ENCODE data around the gene NDUFAF3.

The NDUFAF3 gene

GRCh38 chr3:49021813-49022687 is at the start of gene NDUFAF3:
NDUFAF3 (plus strand) TSS chr3:49022121; CDS start chr3:49022145, 24 bp downstream.
- Histone ChIP-seq H3K9me3 (ENCODE audit: low read length) (no peaks in the 10 kb centered on the region), H2AFZ (ENCODE audit: low read depth, low read length) (peak within 1 kb of the TSS; percentile 58), H3K4me1 (ENCODE audit: insufficient read depth, low read length) (peaks cover 29% of the 10 kb centered on the region), H3K36me3 (ENCODE audit: insufficient read depth, low read length) (peaks cover 36% of the 10 kb centered on the region), H3K27me3 (ENCODE audit: insufficient read depth, low read length) (no peaks in the 10 kb centered on the region), H3K4me3 (ENCODE audit: low read length) (peak within 1 kb of the TSS; percentile 66)

- peaks cover 77% of the 10 kb centered on the region for H3K36me3 ChIP-seq (ENCODE audit: insufficient read depth, low read length)
These were observed 47.7 kb upstream of the NDUFAF3 start for GRCh38 chr3:48974076-48974864.

GRCh38 chr3:48979451-48979850 is 42.5 kb upstream of the NDUFAF3 start:
- Histone ChIP-seq H2AFZ (ENCODE audit: low read depth, low read length) (no peak overlapping the region), H3K4me1 (ENCODE audit: insufficient read depth, low read length) (no peaks in the 10 kb centered on the region), H3K27me3 (ENCODE audit: insufficient read depth, low read length) (no peaks in the 10 kb centered on the region), H3K4me3 (ENCODE audit: low read length) (no peak overlapping the region), H3K36me3 (ENCODE audit: insufficient read depth, low read length) (peaks cover 70% of the 10 kb centered on the region), H3K9me3 (ENCODE audit: low read length) (no peaks in the 10 kb centered on the region)

More at GRCh38 chr3:48974076-48974864, 47.7 kb upstream of the NDUFAF3 start:
- Histone ChIP-seq H3K9me3 (ENCODE audit: low read length) (no peaks in the 10 kb centered on the region), H3K27me3 (ENCODE audit: insufficient read depth, low read length) (no peaks in the 10 kb centered on the region), H2AFZ (ENCODE audit: low read depth, low read length) (no peak overlapping the region), H3K4me1 (ENCODE audit: insufficient read depth, low read length) (no peaks in the 10 kb centered on the region), H3K4me3 (ENCODE audit: low read length) (no peak overlapping the region)

- Histone ChIP-seq H3K4me3 (ENCODE audit: low read length) (no peak overlapping the region), H3K4me1 (ENCODE audit: insufficient read depth, low read length) (no peaks in the 10 kb centered on the region), H3K36me3 (ENCODE audit: insufficient read depth, low read length) (peaks cover 70% of the 10 kb centered on the region), H2AFZ (ENCODE audit: low read depth, low read length) (no peak overlapping the region), H3K9me3 (ENCODE audit: low read length) (no peaks in the 10 kb centered on the region), H3K27me3 (ENCODE audit: insufficient read depth, low read length) (no peaks in the 10 kb centered on the region)
These were observed 41.6 kb upstream of the NDUFAF3 start for GRCh38 chr3:48980295-48980694.

- H3K4me3 ChIP-seq (ENCODE audit: low read length) = no peak overlapping the region
- peaks cover 63% of the 10 kb centered on the region for H3K36me3 ChIP-seq (ENCODE audit: insufficient read depth, low read length)
- H3K27me3 ChIP-seq (ENCODE audit: insufficient read depth, low read length) = no peaks in the 10 kb centered on the region
- no peak overlapping the region for H2AFZ ChIP-seq (ENCODE audit: low read depth, low read length)
- H3K9me3 ChIP-seq (ENCODE audit: low read length) = no peaks in the 10 kb centered on the region
- H3K4me1 ChIP-seq (ENCODE audit: insufficient read depth, low read length) = no peaks in the 10 kb centered on the region
These were observed 39.9 kb upstream of the NDUFAF3 start for GRCh38 chr3:48982016-48982415.

GRCh38 chr3:48982686-48983085 is 39.2 kb upstream of the NDUFAF3 start:
- Histone ChIP-seq H3K4me3 (ENCODE audit: low read length) (no peak overlapping the region), H3K9me3 (ENCODE audit: low read length) (no peaks in the 10 kb centered on the region), H2AFZ (ENCODE audit: low read depth, low read length) (no peak overlapping the region), H3K36me3 (ENCODE audit: insufficient read depth, low read length) (peaks cover 61% of the 10 kb centered on the region), H3K4me1 (ENCODE audit: insufficient read depth, low read length) (no peaks in the 10 kb centered on the region), H3K27me3 (ENCODE audit: insufficient read depth, low read length) (no peaks in the 10 kb centered on the region)

GRCh38 chr3:48983096-48983495 is 38.8 kb upstream of the NDUFAF3 start:
- no peaks in the 10 kb centered on the region for H3K9me3 ChIP-seq (ENCODE audit: low read length)
- peaks cover 58% of the 10 kb centered on the region for H3K36me3 ChIP-seq (ENCODE audit: insufficient read depth, low read length)
- H3K4me1 ChIP-seq (ENCODE audit: insufficient read depth, low read length) = no peaks in the 10 kb centered on the region
- no peak overlapping the region for H3K4me3 ChIP-seq (ENCODE audit: low read length)
- H2AFZ ChIP-seq (ENCODE audit: low read depth, low read length) = no peak overlapping the region
- H3K27me3 ChIP-seq (ENCODE audit: insufficient read depth, low read length) = no peaks in the 10 kb centered on the region

GRCh38 chr3:48984663-48985062 is 37.3 kb upstream of the NDUFAF3 start:
- Histone ChIP-seq H3K4me3 (ENCODE audit: low read length) (no peak overlapping the region), H3K36me3 (ENCODE audit: insufficient read depth, low read length) (peaks cover 47% of the 10 kb centered on the region), H2AFZ (ENCODE audit: low read depth, low read length) (no peak overlapping the region), H3K9me3 (ENCODE audit: low read length) (no peaks in the 10 kb centered on the region), H3K27me3 (ENCODE audit: insufficient read depth, low read length) (no peaks in the 10 kb centered on the region), H3K4me1 (ENCODE audit: insufficient read depth, low read length) (peaks cover 8% of the 10 kb centered on the region)

GRCh38 chr3:48985831-48986376 is 36.0 kb upstream of the NDUFAF3 start:
- Histone ChIP-seq H2AFZ (ENCODE audit: low read depth, low read length) (no peak overlapping the region), H3K36me3 (ENCODE audit: insufficient read depth, low read length) (peaks cover 38% of the 10 kb centered on the region), H3K27me3 (ENCODE audit: insufficient read depth, low read length) (no peaks in the 10 kb centered on the region), H3K4me1 (ENCODE audit: insufficient read depth, low read length) (peaks cover 9% of the 10 kb centered on the region), H3K9me3 (ENCODE audit: low read length) (no peaks in the 10 kb centered on the region), H3K4me3 (ENCODE audit: low read length) (no peak overlapping the region)

GRCh38 chr3:48989126-48989795 is 32.7 kb upstream of the NDUFAF3 start:
- Histone ChIP-seq H3K4me1 (ENCODE audit: insufficient read depth, low read length) (peaks cover 19% of the 10 kb centered on the region), H3K9me3 (ENCODE audit: low read length) (no peaks in the 10 kb centered on the region), H3K4me3 (ENCODE audit: low read length) (peak overlapping the region; percentile 65), H3K27me3 (ENCODE audit: insufficient read depth, low read length) (no peaks in the 10 kb centered on the region), H3K36me3 (ENCODE audit: insufficient read depth, low read length) (peaks cover 15% of the 10 kb centered on the region), H2AFZ (ENCODE audit: low read depth, low read length) (peak overlapping the region; percentile 53)

- Histone ChIP-seq H3K9me3 (ENCODE audit: low read length) (no peaks in the 10 kb centered on the region), H2AFZ (ENCODE audit: low read depth, low read length) (peak within 1 kb of the TSS; percentile 53), H3K36me3 (ENCODE audit: insufficient read depth, low read length) (peaks cover 11% of the 10 kb centered on the region)
These were observed 31.9 kb upstream of the NDUFAF3 start, which contains the start of gene P4HTM for GRCh38 chr3:48989796-48990635. P4HTM (plus strand) TSS chr3:48990241; CDS start chr3:48990257, 16 bp downstream.

More at GRCh38 chr3:48989796-48990635, 31.9 kb upstream of the NDUFAF3 start, which contains the start of gene P4HTM:
- Histone ChIP-seq H3K4me3 (ENCODE audit: low read length) (peak within 1 kb of the TSS; percentile 65), H3K4me1 (ENCODE audit: insufficient read depth, low read length) (peaks cover 19% of the 10 kb centered on the region), H3K27me3 (ENCODE audit: insufficient read depth, low read length) (no peaks in the 10 kb centered on the region)

Data from neuron (in vitro differentiated cells).